Vagina (tissue), 2 donors: ENCODE data around the gene SMARCA4. TPM values are rescaled to one million over a fixed set of nuclear protein-coding genes. Genes with fewer than 3 reads are reported as not detected.

Experiments
- DNase-seq, 2 donors: peaks; one replicate each; pipeline ENCODE4 v3.0.0-alpha.2; 2017; ENCODE audit errors: extremely low spot score in 2 of 2
- H3K27ac ChIP-seq: fragments of 200-600 bp; sonication (generic); one replicate; pipeline ENCODE4 v1.5.1; 2019
- H3K27me3 ChIP-seq: fragments of 200-600 bp; sonication (generic); one replicate; pipeline ENCODE4 v1.5.1; 2019
- H3K36me3 ChIP-seq, 2 donors: fragments of 200-600 bp; sonication (generic); one replicate each; pipeline ENCODE4 v1.5.1; 2017 to 2019
- H3K4me1 ChIP-seq: fragments of 200-600 bp; sonication (generic); one replicate; pipeline ENCODE4 v1.5.1; 2019
- H3K4me3 ChIP-seq, 2 donors: fragments of 200-600 bp; sonication (generic); 1 replicate in 1 of 2; 2 replicates in 1 of 2; pipeline ENCODE4 v1.5.1; 2016 to 2019
- H3K9me3 ChIP-seq: fragments of 200-600 bp; sonication (generic); one replicate; pipeline ENCODE4 v1.5.1; 2019
- CTCF ChIP-seq, 3 experiments: fragments of 450-650 bp in 2 of 3; fragments of 200-600 bp in 1 of 3; sonication (generic) in 1 of 3; IDR thresholded peaks; one replicate each; pipeline ENCODE4 v1.5.1; 2017 to 2019; ENCODE audit warnings: antibody characterized with exemption in 3 of 3, mild to moderate bottlenecking in 2 of 3, moderate library complexity in 2 of 3
- POLR2A ChIP-seq, 2 donors: fragments of 450-650 bp; IDR thresholded peaks; one replicate each; pipeline ENCODE4 v1.6.1; 2017; ENCODE audit warnings: antibody characterized with exemption in 2 of 2, mild to moderate bottlenecking in 2 of 2, moderate library complexity in 2 of 2
- POLR2AphosphoS5 ChIP-seq, 2 donors: sonication (generic); formaldehyde crosslinking; IDR thresholded peaks; one replicate each; pipeline ENCODE4 v1.9.0; 2017; ENCODE audit warnings: antibody characterized with exemption in 2 of 2, mild to moderate bottlenecking in 2 of 2, low read depth in 1 of 2; ENCODE audit not compliant: insufficient read depth in 1 of 2
- intact Hi-C: fragments of 100-400 bp; cut with DNase I; formaldehyde crosslinking; loops from one replicate; pipeline ENCODE4 v1.15.1; 2023
- total RNA-seq: library from RNA; depleted of rRNA; stranded (reverse); fragments of >200 nt; gene quantifications from one replicate; pipeline ENCODE4 v1.2.3, GENCODE V29; 2016

The SMARCA4 gene
- total RNA-seq, 1 donor from 2014 or later: 90.4 TPM

GRCh38 chr19:11033251-11033650, 72.4 kb downstream of the SMARCA4 start:
- H3K4me3 ChIP-seq: no peak overlapping the region
- intact Hi-C loops: loop anchor here (10.0 kb wide), 2 partner anchors 172 to 412 kb away; no protein-coding TSS in a partner anchor
- peaks cover 5% of the 10 kb centered on the region for H3K4me1 ChIP-seq
- no peak for DNase-seq
- no peaks in the 10 kb centered on the region for H3K9me3 ChIP-seq
- TF ChIP-seq CTCF (IDR thresholded peaks at IDR 0.05) (no peak), POLR2A (IDR thresholded peaks at IDR 0.05) (no peak), POLR2AphosphoS5 (IDR thresholded peaks at IDR 0.05; ENCODE audit: insufficient read depth in 1 of 2, low read depth in 1 of 2) (no peak)
- H3K27me3 ChIP-seq: no peaks in the 10 kb centered on the region
- H3K27ac ChIP-seq: no peak overlapping the region
- peaks cover 0 to 84% of the 10 kb centered on the region in 2 donors for H3K36me3 ChIP-seq

GRCh38 chr19:11033763-11034162, 72.9 kb downstream of the SMARCA4 start:
- TF ChIP-seq CTCF (IDR thresholded peaks at IDR 0.05) (no peak), POLR2AphosphoS5 (IDR thresholded peaks at IDR 0.05; ENCODE audit: insufficient read depth in 1 of 2, low read depth in 1 of 2) (no peak), POLR2A (IDR thresholded peaks at IDR 0.05) (no peak)
- Histone ChIP-seq H3K36me3 (peaks cover 0 to 84% of the 10 kb centered on the region in 2 donors), H3K27ac (no peak overlapping the region), H3K9me3 (no peaks in the 10 kb centered on the region), H3K4me1 (peaks cover 5% of the 10 kb centered on the region), H3K27me3 (no peaks in the 10 kb centered on the region), H3K4me3 (no peak overlapping the region)
- no peak for DNase-seq
- intact Hi-C loops: loop anchor here (10.0 kb wide), 2 partner anchors 171 to 411 kb away; no protein-coding TSS in a partner anchor

- Histone ChIP-seq H3K9me3 (no peaks in the 10 kb centered on the region), H3K4me1 (peaks cover 5% of the 10 kb centered on the region), H3K4me3 (no peak overlapping the region), H3K27ac (peak overlapping the region; percentile 68), H3K27me3 (no peaks in the 10 kb centered on the region), H3K36me3 (peaks cover 0 to 88% of the 10 kb centered on the region in 2 donors)
- DNase-seq: no peak
- intact Hi-C loops: loop anchor here (5.0 to 10.0 kb wide), 3 partner anchors 98 to 410 kb away; no protein-coding TSS in a partner anchor
- no peak for TF ChIP-seq CTCF (IDR thresholded peaks at IDR 0.05)
Measured at GRCh38 chr19:11034449-11035213, 73.8 kb downstream of the SMARCA4 start.

GRCh38 chr19:11035441-11036377, 74.9 kb downstream of the SMARCA4 start:
- TF ChIP-seq POLR2AphosphoS5 (IDR thresholded peaks at IDR 0.05; ENCODE audit: insufficient read depth in 1 of 2, low read depth in 1 of 2) (peak in 1 of 2 donors; percentile 54), POLR2A (IDR thresholded peaks at IDR 0.05) (no peak), CTCF (IDR thresholded peaks at IDR 0.05) (peak; percentile 87 to 94 (median 87))
- Histone ChIP-seq H3K27ac (peak overlapping the region; percentile 68), H3K27me3 (no peaks in the 10 kb centered on the region), H3K4me3 (no peak overlapping the region), H3K4me1 (peaks cover 5% of the 10 kb centered on the region), H3K36me3 (peaks cover 0 to 83% of the 10 kb centered on the region in 2 donors), H3K9me3 (no peaks in the 10 kb centered on the region)
- intact Hi-C loops: loop anchor here (5.0 to 10.0 kb wide), 3 partner anchors 97 to 409 kb away; no protein-coding TSS in a partner anchor
- no peak for DNase-seq
